CD4-positive, alpha-beta T cell treated with Interleukin-6 at 100 ng/mL for 8 hours (primary cell): Measurements from ENCODE around the gene B3GAT2.
"Not testable (repeated sequence)": the region's sequence is repeated elsewhere in the genome, so short reads cannot be mapped to it uniquely, and the experiment has no call there.

ENCODE experiments used
- DNase-seq: peaks from one replicate; pipeline ENCODE4 v3.0.0-alpha.2; 2020; ENCODE audit warnings: mixed read lengths, low spot score

B3GAT2 gene

DNA sequence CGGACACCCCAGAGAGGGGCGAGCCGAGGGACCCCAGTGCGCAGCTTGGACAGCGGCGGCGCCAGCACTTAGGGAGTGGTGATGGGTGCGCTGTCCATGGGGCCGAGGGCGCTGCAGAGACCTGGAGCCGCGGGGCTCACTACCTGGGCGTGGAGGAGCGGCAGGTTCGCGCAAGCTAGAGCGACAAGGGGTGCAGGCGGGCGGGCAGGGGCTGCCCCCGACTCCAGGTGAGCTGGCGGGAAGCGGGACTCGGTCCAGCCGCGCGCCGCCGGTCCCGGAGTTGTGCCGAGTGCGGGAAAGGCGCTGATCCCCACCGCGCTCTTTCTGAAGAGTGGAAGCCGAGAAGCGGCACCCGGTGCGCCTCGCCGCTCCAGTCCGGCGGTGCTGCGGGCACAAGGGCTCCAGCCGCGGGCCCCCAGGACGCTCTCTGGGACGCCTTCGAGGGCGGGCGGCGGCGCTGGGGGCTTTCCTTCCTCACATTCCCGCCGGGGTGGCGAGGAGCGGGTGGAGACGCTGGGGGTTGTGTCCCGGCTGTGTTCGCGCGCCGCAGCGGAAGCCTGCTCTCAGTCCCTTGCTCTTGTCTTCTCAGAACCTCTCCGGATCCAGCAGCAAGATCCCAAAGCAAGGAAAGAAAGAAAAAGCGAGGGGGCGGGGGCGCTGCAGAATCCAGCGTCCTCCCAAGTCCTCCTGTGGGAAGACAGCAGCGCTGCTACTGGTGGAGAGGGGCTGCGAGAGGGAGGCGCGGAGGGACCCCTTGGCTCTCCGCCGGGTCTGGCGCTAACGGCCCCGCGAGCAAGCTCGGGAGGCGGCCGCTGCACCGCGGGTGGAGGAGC, at the start of gene B3GAT2:
Gene B3GAT2 (minus strand): TSS at position 610 of the 833 bp plus-strand sequence. CDS start 631 bp downstream, outside the sequence.
- no peak for DNase-seq

GRCh38 chr6:70998148-70998547, 41.3 kb upstream of the B3GAT2 start:
- DNase-seq: no peak

DNA sequence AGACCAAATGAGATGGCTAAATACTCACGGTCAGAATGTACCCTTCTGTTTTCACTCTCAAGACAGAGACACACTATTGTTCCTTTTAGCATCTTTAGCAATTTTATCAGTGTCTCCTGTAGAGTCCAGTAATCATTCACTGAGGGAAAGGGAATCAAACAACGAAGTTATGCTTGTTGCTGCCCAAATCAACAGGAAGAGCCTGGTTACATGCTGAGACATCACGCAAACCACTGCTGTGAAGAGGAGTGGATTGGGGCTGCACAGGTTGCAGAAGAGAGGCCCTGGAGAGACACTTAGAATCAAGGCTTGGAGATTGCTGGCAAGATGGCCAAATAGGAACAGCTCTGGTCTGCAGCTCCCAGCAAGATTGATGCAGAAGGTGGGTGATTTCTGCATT, 40.5 kb upstream of the B3GAT2 start:
- DNase-seq: no peak

- no peak for DNase-seq
Observed at GRCh38 chr6:70996106-70996505, 39.2 kb upstream of the B3GAT2 start.

DNA sequence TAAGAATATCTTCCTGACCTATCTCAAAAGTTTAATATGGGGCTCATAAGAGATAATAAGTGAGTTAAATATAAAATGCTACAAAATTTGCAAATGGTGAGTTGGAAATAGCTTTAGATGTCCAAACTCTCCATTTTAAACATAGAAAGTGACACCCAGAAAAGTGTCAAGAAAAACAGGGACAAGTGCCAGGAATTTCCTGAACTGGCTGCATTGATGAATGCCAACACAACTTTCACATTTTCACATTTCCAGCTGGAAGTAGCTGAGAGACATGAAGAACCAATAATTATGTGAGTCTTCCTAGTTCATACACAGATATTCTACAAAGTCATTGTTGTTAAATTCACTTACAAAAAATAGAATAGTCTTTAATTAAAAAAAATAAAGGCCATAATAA, 38.6 kb upstream of the B3GAT2 start:
- no peak for DNase-seq

- no peak for DNase-seq
Observed at GRCh38 chr6:70991253-70991652, 34.4 kb upstream of the B3GAT2 start.

- no peak for DNase-seq
Observed at GRCh38 chr6:70985156-70985555, 28.3 kb upstream of the B3GAT2 start.

DNA sequence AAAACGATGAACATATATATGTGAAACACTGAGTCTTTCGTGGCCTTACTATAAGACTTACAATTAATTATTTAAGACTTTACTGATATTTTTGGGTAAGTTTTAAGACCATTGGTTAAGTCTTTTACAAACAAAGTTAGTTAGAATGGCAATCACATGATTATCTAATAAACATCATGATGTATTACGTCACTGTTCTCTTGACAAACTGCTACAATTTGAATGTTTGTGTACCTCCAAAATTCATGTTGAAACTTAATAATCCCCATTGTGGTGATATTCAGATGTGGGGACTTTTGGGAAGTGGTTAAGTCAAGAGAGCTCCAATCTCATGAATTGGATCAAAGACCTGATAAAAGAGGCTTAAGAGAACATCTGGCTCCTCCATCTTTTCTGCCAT, 25.9 kb upstream of the B3GAT2 start:
- DNase-seq: no peak

DNA sequence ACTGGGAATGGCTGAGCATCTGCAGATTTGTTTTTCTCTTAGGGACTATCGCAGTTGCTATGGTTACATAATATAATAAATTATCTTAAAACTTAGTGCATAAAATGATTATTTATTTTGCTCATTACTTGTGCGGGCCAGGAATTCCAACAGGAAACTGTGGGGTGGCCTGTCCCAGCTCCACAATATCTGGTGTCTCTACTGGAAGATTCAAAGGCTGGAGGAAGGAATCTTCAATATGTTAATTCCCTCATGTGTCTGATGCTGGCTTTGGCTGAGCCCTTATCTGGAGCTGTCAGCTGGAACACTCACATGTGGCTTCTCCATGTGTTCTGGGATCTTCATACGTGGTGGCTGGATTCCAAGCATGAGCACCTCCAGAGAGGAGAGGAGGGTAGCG, 23.9 kb upstream of the B3GAT2 start:
- DNase-seq: no peak

- DNase-seq: no peak
Observed at GRCh38 chr6:70973604-70974003, 16.7 kb upstream of the B3GAT2 start.

GRCh38 chr6:70967049-70967448, 10.2 kb upstream of the B3GAT2 start:
- no peak for DNase-seq

DNA sequence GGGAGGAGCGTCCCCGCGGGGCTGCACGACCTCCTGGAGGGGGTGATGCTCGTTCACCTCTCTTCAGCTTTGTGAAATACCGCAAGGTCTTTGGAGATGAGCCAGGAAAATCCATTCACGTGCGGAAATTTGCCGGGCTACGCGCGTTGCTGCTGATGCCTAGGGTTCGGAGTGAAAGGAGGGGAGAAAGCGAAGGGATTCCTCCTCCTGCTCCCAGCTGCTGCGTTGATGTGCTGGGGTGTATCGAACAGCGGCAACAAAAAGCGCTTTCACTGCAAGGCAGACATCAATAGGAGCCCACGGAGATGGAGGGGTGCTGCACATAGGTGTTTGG, 391 bp upstream of the B3GAT2 start:
- DNase-seq: no peak

GRCh38 chr6:70956191-70956450, 739 bp downstream of the B3GAT2 start:
- DNase-seq: no peak

DNA sequence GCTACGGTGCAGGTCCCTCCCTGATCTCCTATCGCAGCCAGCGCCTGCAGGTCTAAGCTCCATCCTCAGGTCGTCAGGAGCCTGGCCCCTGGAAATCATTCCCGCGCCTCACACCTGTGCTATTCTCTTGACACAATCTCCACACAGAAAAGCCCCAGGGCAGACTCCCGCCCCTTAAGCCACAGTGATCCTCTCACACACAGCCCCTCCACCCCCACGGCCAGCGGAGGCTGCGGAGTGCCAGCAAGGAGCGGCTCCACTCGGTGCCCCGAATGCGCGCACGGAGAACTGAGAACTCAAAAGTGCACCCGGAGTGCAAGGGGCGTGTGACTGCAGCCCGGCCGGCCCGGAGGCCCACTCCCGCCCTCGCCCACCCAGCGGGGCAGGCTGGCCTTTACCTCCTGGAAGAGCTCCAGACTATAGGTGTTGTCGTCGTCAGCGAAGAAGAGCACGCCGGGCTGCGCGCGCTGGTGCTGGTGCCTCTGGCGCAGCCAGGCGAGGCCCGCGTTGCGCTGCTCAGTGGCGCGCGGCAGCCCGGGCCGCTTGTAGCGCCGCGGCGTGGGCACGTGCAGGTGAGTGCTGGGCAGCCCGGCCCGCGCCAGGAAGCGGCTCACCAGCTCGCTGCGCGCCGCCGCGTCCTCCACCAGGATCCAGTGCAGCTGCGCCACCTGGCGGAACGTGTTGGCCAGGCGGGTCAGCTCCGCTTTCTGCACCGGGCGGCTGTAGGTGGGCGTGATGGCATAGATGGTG, 1.2 kb downstream of the B3GAT2 start:
- DNase-seq: peak; percentile 77

DNA sequence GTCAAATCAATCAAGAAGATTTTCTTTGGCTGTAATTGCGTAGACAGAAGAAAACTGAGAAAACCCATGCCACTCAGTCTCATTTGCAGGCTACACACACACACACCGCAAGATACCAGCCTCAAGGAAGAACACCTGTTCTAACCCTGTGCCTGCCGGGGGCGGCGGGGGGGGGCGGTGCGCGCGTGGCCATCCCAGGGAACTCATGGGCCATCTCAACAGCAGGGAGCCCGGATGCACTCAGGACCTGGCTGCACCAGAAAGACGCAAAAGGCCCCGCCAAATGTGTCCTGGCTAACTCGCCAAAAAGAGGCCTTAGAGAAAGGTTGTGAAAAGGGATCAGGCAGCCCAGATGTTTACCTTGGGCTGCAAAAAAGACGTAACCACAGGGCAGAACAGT, 2.1 kb downstream of the B3GAT2 start:
- no peak for DNase-seq

DNA sequence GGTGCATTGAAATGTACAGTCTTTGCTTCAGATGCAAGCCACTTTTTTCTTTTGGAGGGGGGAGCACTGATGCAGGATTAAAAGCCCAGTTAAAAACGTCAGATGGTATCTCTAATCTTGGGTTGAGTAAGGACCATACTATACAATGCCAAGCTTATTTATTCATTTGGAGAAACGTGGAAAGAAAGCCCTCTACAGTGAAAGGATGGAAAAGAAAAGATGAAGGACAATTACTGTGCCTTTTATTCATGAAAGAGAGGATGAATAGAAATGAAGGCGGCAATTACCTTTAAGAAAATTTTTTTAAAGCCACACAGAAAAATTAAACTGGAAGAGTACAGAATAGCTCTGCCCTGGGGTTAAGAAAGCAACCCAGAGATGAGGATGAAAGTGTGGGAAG, 2.7 kb downstream of the B3GAT2 start:
- no peak for DNase-seq

GRCh38 chr6:70952608-70953165, 4.2 kb downstream of the B3GAT2 start:
- no peak for DNase-seq

DNA sequence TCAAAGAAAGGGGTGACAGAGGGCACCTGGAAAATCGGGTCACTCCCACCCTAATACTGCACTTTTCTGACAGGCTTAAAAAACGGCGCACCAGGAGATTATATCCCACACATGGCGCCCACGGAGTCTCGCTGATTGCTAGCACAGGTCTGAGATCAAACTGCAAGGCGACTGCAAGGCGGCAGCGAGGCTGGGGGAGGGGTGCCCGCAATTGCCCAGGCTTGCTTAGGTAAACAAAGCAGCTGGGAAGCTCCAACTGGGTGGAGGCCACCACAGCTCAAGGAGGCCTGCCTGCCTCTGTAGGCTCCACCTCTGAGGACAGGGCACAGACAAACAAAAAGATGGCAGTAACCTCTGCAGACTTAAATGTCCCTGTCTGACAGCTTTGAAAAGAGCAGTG, 12.5 kb downstream of the B3GAT2 start:
- not testable (repeated sequence) for DNase-seq

DNA sequence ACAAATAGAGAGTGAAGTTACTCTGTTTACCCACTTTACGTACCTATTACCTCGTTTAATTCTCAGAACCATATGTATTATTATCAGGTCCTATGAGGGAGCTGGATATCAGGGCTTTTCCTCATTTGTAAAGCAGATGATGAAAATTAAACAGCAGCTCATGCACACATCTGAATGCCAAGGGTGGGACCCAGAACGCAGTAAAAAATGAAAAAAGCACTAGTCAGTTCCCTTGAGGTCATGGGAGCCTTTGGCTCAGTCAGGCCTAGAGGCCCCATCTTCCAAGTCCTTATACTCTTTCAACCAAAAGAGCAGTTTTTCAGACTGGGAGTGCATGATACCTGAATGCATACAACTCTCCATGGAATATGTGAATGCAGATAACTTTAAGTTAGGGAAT, 23.0 kb downstream of the B3GAT2 start:
- no peak for DNase-seq

DNA sequence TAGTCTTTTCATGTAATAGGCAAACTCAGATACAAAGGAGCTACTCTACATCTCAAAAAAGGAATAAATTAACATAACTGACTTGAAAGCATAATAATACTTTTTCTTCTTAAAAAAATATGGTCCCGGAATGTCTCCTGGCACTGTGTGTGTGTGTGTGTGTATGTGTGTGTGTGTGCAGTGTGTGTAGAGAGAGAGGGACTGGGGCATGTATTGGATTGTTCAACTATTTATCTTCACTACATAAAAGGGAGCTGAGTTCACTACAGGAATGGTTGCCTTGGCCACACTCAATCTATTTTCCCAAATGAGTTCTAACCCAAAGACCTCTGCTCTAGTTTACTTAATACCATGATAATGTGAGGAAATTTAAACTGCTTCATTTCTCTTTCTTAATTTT, 51.1 kb downstream of the B3GAT2 start:
- no peak for DNase-seq

- no peak for DNase-seq
Observed at GRCh38 chr6:70903665-70904452, 53.0 kb downstream of the B3GAT2 start.

DNA sequence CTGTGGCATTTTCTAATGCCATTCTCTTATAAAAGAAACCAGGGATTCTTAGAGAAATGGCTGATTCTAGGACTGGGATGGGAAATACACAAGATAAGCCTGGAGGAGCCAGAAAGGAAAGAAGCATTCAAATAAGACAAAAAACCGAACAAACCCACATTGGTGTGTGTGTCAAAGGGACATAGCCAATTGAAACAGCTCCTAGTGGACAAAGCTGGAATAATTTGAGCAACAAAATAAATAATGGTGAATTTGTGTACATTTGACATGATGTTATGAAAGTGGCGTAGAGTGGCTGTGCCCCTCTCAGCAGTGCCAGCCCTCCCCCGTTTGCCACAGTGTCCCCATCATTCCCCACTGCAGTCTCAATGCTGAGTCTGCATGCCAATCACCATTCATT, 55.5 kb downstream of the B3GAT2 start:
- no peak for DNase-seq

- no peak for DNase-seq
Observed at GRCh38 chr6:70900047-70900446, 56.8 kb downstream of the B3GAT2 start.
